HG02943 (cell line): ENCODE results near the gene NFKBIA.
"Not testable (repeated sequence)": the region's sequence is repeated elsewhere in the genome, so short reads cannot be mapped to it uniquely, and the experiment has no call there.

ENCODE experiments used
- ATAC-seq: cut with Tn5 transposase; IDR thresholded peaks from one replicate; pipeline ENCODE4 v1.9.1; 2021; ENCODE audit warnings: mild to moderate bottlenecking, low read depth, moderate library complexity; ENCODE audit not compliant: unreplicated experiment

The NFKBIA gene

GRCh38 chr14:35393826-35394225, 10.7 kb downstream of the NFKBIA start:
- ATAC-seq: no peak

GRCh38 chr14:35392103-35392502, 12.4 kb downstream of the NFKBIA start:
- ATAC-seq: no peak

- ATAC-seq: no peak
Measured at GRCh38 chr14:35391388-35391710, 13.2 kb downstream of the NFKBIA start.

- ATAC-seq: no peak
Measured at GRCh38 chr14:35390577-35391387, 13.8 kb downstream of the NFKBIA start.

- ATAC-seq: no peak
Measured at GRCh38 chr14:35389315-35389667, 15.3 kb downstream of the NFKBIA start.

GRCh38 chr14:35388656-35389314, 15.8 kb downstream of the NFKBIA start:
- no peak for ATAC-seq

GRCh38 chr14:35387713-35388579, 16.6 kb downstream of the NFKBIA start:
- ATAC-seq: no peak

- no peak for ATAC-seq
Measured at GRCh38 chr14:35387219-35387618, 17.3 kb downstream of the NFKBIA start.

GRCh38 chr14:35386673-35387125, 17.9 kb downstream of the NFKBIA start:
- ATAC-seq: no peak

GRCh38 chr14:35385042-35385839, 19.3 kb downstream of the NFKBIA start:
- ATAC-seq: no peak

- ATAC-seq: no peak
Measured at GRCh38 chr14:35384455-35385041, 20.0 kb downstream of the NFKBIA start.

GRCh38 chr14:35383569-35384454, 20.7 kb downstream of the NFKBIA start:
- no peak for ATAC-seq

- ATAC-seq: no peak
Measured at GRCh38 chr14:35380794-35381193, 23.8 kb downstream of the NFKBIA start.

- ATAC-seq: not testable (repeated sequence)
Measured at GRCh38 chr14:35379234-35379933, 25.2 kb downstream of the NFKBIA start.

GRCh38 chr14:35378425-35379233, 25.9 kb downstream of the NFKBIA start:
- ATAC-seq: no peak

- ATAC-seq: no peak
Measured at GRCh38 chr14:35375558-35376025, 29.0 kb downstream of the NFKBIA start.

GRCh38 chr14:35374263-35374712, 30.3 kb downstream of the NFKBIA start:
- no peak for ATAC-seq
